Cardiac septum (tissue), 1 donor: ENCODE measurements around the gene MAS1. TPM values are rescaled to one million over a fixed set of nuclear protein-coding genes. Genes with fewer than 3 reads are reported as not detected.

ENCODE experiments used
- total RNA-seq: library from RNA; stranded (reverse); fragmentation: NEBNext Ultra II Directional; extraction: Animal tissue kit (Norgen Biotek cat#: 25700); gene quantifications from one replicate; pipeline ENCODE4 v1.2.1, GENCODE V29; 2021
- donor health status: DM: no; HTN: no; CAD: no.

MAS1 gene
- total RNA-seq, 1 donor from 2014 or later: 0.03 TPM

Other genes starting within 250 kb of the MAS1 start
- gene SOD2, start 197.7 kb upstream of the MAS1 start, total RNA-seq: 666 TPM
- 49.4 TPM for gene WTAP, start 163.5 kb upstream of the MAS1 start, total RNA-seq
- 8.7 TPM for gene ACAT2, start 128.9 kb upstream of the MAS1 start, total RNA-seq
- 130 TPM for gene TCP1, start 101.4 kb upstream of the MAS1 start, total RNA-seq
- gene MRPL18, start 100.5 kb upstream of the MAS1 start, total RNA-seq: 53.1 TPM
- gene PNLDC1, start 90.7 kb upstream of the MAS1 start, total RNA-seq: not detected
- gene IGF2R, start 78.1 kb downstream of the MAS1 start, total RNA-seq: 54.6 TPM
- not detected for gene SLC22A1, start 230.8 kb downstream of the MAS1 start, total RNA-seq